DOHH2 (cell line): ENCODE data around the gene CADPS.

ENCODE experiments used
- EZH2phosphoT487 ChIP-seq: fragments of 200-600 bp; sonication (generic); IDR thresholded peaks from 2 replicates; pipeline ENCODE4 v1.6.1; 2017; ENCODE audit warnings: borderline replicate concordance, mild to moderate bottlenecking, antibody characterized with exemption, low read length, moderate library complexity, mixed read lengths
- TF ChIP-seq, protein P1 (sequence below): fragments of 200-600 bp; sonication (generic); IDR thresholded peaks from one replicate; pipeline ENCODE4 v1.5.1; 2014; ENCODE audit warnings: antibody characterized with exemption, mild to moderate bottlenecking, low read depth, low read length; ENCODE audit not compliant: poor library complexity, severe bottlenecking

- TF ChIP-seq, protein P1, sequence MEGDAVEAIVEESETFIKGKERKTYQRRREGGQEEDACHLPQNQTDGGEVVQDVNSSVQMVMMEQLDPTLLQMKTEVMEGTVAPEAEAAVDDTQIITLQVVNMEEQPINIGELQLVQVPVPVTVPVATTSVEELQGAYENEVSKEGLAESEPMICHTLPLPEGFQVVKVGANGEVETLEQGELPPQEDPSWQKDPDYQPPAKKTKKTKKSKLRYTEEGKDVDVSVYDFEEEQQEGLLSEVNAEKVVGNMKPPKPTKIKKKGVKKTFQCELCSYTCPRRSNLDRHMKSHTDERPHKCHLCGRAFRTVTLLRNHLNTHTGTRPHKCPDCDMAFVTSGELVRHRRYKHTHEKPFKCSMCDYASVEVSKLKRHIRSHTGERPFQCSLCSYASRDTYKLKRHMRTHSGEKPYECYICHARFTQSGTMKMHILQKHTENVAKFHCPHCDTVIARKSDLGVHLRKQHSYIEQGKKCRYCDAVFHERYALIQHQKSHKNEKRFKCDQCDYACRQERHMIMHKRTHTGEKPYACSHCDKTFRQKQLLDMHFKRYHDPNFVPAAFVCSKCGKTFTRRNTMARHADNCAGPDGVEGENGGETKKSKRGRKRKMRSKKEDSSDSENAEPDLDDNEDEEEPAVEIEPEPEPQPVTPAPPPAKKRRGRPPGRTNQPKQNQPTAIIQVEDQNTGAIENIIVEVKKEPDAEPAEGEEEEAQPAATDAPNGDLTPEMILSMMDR, result no peak
- TF ChIP-seq EZH2phosphoT487, result no peak
Measured at GRCh38 chr3:62676689-62677271, 198.4 kb downstream of the CADPS start.
